Progenitor cell of endocrine pancreas (in vitro differentiated cells): Measurements from ENCODE around the gene COPS8. TPM values are rescaled to one million over a fixed set of nuclear protein-coding genes. Genes with fewer than 3 reads are reported as not detected.

Experiments used
- DNase-seq: peaks from one replicate; pipeline ENCODE4 v3.0.0; 2021; ENCODE audit warnings: low spot score; ENCODE audit not compliant: unreplicated experiment
- H3K27ac Mint-ChIP-seq: 2 replicates; pipeline ENCODE4 v1.8.0; 2021; ENCODE audit warnings: mild to moderate bottlenecking, moderate library complexity, mixed read lengths
- H3K27me3 Mint-ChIP-seq: 2 replicates; pipeline ENCODE4 v1.8.0; 2021; ENCODE audit warnings: mixed read lengths
- H3K36me3 Mint-ChIP-seq: 2 replicates; pipeline ENCODE4 v1.8.0; 2022; ENCODE audit warnings: mixed read lengths; ENCODE audit not compliant: insufficient read depth
- H3K4me1 Mint-ChIP-seq: 2 replicates; pipeline ENCODE4 v1.8.0; 2021; ENCODE audit warnings: low read depth, mixed read lengths
- H3K4me3 Mint-ChIP-seq: 2 replicates; pipeline ENCODE4 v1.8.0; 2021; ENCODE audit warnings: low read depth, mild to moderate bottlenecking, moderate library complexity, mixed read lengths
- H3K9me3 Mint-ChIP-seq: 2 replicates; pipeline ENCODE4 v1.8.0; 2021; ENCODE audit warnings: low read depth, mixed read lengths
- CTCF ChIP-seq: fragments of 200-600 bp; sonication (generic); IDR thresholded peaks from one replicate; pipeline ENCODE4 v1.5.0; 2021; ENCODE audit warnings: antibody characterized with exemption, mild to moderate bottlenecking; ENCODE audit not compliant: unreplicated experiment
- long read RNA-seq: library from polyadenylated mRNA; unstranded; transcript quantifications from one replicate; pipeline ENCODE4 v2.0.0, GENCODE V29; 2020
- total RNA-seq: library from RNA; stranded (reverse); gene quantifications from 2 replicates; pipeline ENCODE4 v1.2.1, GENCODE V29; 2021

The COPS8 gene
- 46.4 and 48.2 TPM in 2 replicates for total RNA-seq
- long read RNA-seq, full-length matches to known transcripts, result 171 of 215 reads
- long read RNA-seq, partial matches to known transcripts, result 7 of 215 reads
- long read RNA-seq, other reads (novel, unspliced or antisense), result 37 of 215 reads

GRCh38 chr2:237085248-237086221 is at the start of gene COPS8:
Gene COPS8 (plus strand): TSS chr2:237085889. CDS start chr2:237085965, 76 bp downstream.
- Mint-ChIP-seq H3K27me3 (no peaks in the 10 kb centered on the region), H3K4me3 (peak within 1 kb of the TSS; percentile 100), H3K27ac (peak within 1 kb of the TSS; percentile 99), H3K4me1 (peaks cover 11% of the 10 kb centered on the region), H3K36me3 (no peaks in the 10 kb centered on the region), H3K9me3 (no peaks in the 10 kb centered on the region)
- TF ChIP-seq CTCF, result peak; percentile 48
- peak; percentile 80 for DNase-seq

- no peak for DNase-seq
- no peak overlapping the region for H3K4me3 Mint-ChIP-seq
Measured at GRCh38 chr2:237039301-237040031, 46.2 kb upstream of the COPS8 start.

DNA sequence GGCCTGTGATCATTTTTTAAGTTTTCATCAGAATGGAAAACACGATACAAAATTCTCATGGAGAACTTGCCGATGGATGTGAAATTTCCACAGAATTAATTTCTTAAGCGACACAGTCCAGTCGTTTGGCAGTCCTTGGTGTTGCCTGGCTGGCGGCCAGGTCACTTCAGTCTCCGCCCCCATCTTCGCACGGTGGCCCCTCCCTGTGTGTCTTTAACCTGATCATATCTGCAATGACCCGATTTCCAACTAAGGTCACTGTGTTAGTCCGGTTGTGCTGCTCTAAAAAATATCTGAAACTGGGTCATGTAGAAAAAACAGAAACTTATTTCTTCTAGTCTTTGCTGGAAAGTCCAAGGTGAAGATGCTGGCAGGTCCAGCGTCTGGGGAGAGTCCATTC is 44.5 kb upstream of the COPS8 start:
- no peak for TF ChIP-seq CTCF
- Mint-ChIP-seq H3K4me3 (no peak overlapping the region), H3K27ac (no peak overlapping the region), H3K27me3 (peaks cover 22% of the 10 kb centered on the region), H3K9me3 (no peaks in the 10 kb centered on the region), H3K36me3 (no peaks in the 10 kb centered on the region), H3K4me1 (no peaks in the 10 kb centered on the region)
- DNase-seq, result no peak

More at GRCh38 chr2:237039301-237040031, 46.2 kb upstream of the COPS8 start:
- Mint-ChIP-seq H3K27ac (no peak overlapping the region), H3K27me3 (peaks cover 11% of the 10 kb centered on the region), H3K9me3 (no peaks in the 10 kb centered on the region), H3K36me3 (no peaks in the 10 kb centered on the region), H3K4me1 (no peaks in the 10 kb centered on the region)
- no peak for TF ChIP-seq CTCF

- no peak overlapping the region for H3K4me3 Mint-ChIP-seq
- peaks cover 22% of the 10 kb centered on the region for H3K27me3 Mint-ChIP-seq
- no peak for TF ChIP-seq CTCF
- no peaks in the 10 kb centered on the region for H3K4me1 Mint-ChIP-seq
- DNase-seq, result no peak
- no peak overlapping the region for H3K27ac Mint-ChIP-seq
- H3K9me3 Mint-ChIP-seq, result peaks cover under 1% of the 10 kb centered on the region
- no peaks in the 10 kb centered on the region for H3K36me3 Mint-ChIP-seq
Measured at GRCh38 chr2:237042101-237042500, 43.6 kb upstream of the COPS8 start.

- TF ChIP-seq CTCF, result no peak
- H3K27ac Mint-ChIP-seq, result no peak overlapping the region
- peaks cover 22% of the 10 kb centered on the region for H3K27me3 Mint-ChIP-seq
- H3K4me3 Mint-ChIP-seq, result no peak overlapping the region
- H3K9me3 Mint-ChIP-seq, result peaks cover 11% of the 10 kb centered on the region
- DNase-seq, result no peak
- peaks cover 1% of the 10 kb centered on the region for H3K36me3 Mint-ChIP-seq
- no peaks in the 10 kb centered on the region for H3K4me1 Mint-ChIP-seq
Measured at GRCh38 chr2:237043866-237044265, 41.8 kb upstream of the COPS8 start.
